GM19099 (cell line): Measurements from ENCODE around the gene BEX1.

ENCODE experiments used
- POLR2A ChIP-seq: IDR thresholded peaks from 3 replicates; pipeline ENCODE4 v1.6.1; 2011; ENCODE audit warnings: low read depth; ENCODE audit not compliant: insufficient read length; ENCODE audit errors: extremely low read depth

The BEX1 gene

GRCh38 chrX:103063918-103064434 is at the start of gene BEX1:
BEX1 (minus strand) TSS chrX:103064171; CDS start chrX:103063274, 897 bp downstream.
- no peak for TF ChIP-seq POLR2A

- TF ChIP-seq POLR2A: no peak
Observed at GRCh38 chrX:103107836-103108235, 43.9 kb upstream of the BEX1 start.

GRCh38 chrX:103101299-103102042 is 37.5 kb upstream of the BEX1 start:
- no peak for TF ChIP-seq POLR2A

GRCh38 chrX:103100484-103100883 is 36.5 kb upstream of the BEX1 start:
- TF ChIP-seq POLR2A: no peak

DNA sequence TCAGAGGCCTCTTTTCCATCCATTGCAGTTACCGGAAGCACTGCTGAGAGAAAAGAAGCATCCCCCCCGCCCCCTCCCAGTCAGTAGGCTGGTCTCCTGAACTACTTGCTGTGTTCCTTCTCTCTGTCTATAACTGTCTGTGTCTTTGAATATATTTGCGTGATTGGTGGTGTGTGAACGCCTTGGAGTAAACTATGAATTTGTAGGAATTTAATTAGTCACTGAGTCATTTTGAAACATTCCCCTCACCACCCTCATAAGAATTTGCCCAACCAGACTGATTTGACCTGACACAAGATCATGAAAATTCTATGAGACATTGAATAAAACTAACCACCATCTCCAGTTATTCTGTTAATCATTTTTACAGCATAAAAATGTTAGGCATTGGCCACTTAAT is 35.7 kb upstream of the BEX1 start:
- TF ChIP-seq POLR2A: no peak

- no peak for TF ChIP-seq POLR2A
Observed at GRCh38 chrX:103098488-103098887, 34.5 kb upstream of the BEX1 start.

DNA sequence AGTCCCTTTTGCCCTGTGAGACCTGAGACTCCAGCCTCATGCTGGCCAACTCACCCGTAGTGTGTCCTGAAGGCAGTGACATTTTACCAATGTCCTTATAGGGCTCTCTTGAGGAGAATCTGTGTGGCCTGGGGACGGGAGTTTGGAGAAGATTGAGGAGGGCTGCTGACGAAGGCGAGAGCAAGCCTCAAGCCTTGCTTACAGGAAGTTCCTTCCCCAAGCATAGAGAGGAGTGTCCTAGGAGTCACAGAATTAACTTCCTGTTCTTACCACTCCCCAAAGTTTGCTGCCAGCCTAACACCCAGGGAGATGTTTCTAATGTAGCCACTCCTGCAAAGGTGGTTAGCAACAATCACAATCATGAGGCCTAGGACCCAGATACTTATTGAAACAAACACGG is 29.0 kb upstream of the BEX1 start, which contains the start of gene NXF3:
TSS of gene NXF3 (minus strand) at position 202 of the 400 bp plus-strand sequence. CDS start at position 82, 120 bp downstream.
- no peak for TF ChIP-seq POLR2A

- TF ChIP-seq POLR2A: no peak
Observed at GRCh38 chrX:103081051-103081450, 17.1 kb upstream of the BEX1 start.

GRCh38 chrX:103073467-103073866 is 9.5 kb upstream of the BEX1 start:
- no peak for TF ChIP-seq POLR2A

- no peak for TF ChIP-seq POLR2A
Observed at GRCh38 chrX:103066606-103067005, 2.6 kb upstream of the BEX1 start.

DNA sequence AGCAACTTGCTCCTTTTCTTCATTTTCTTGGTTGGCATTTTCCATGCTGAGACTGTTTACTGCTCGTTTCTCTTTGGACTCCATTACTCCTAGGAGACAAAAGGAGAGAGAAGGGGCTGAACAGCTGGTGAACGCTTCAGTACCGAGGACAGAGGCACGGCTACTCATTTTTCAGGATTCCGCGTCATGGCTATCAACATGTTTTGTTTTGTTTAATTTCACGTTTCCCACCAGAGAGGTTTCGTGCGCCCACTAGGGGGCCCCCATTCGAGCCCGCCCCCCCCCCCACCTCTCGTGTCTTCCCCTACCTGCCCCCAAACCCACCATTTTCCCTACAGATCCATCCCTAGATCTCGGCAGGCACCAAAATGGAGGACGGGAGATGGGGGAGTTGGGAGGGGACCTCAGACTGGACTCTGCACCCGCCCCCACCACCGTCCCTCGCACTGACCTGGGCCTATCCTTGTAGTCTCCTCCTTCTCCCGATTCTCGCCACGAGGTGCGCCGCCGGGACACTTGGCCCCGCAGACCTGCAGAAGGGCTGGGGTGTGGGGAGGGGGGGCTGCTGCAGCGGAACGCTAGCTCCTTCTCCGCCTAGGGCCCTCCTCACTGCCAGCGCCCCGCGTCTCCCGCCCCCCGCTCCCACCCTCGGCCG is 653 bp downstream of the BEX1 start:
- TF ChIP-seq POLR2A: no peak

- no peak for TF ChIP-seq POLR2A
Observed at GRCh38 chrX:103061486-103061885, 2.5 kb downstream of the BEX1 start.

GRCh38 chrX:103056902-103057301 is 7.1 kb downstream of the BEX1 start:
- TF ChIP-seq POLR2A: no peak

DNA sequence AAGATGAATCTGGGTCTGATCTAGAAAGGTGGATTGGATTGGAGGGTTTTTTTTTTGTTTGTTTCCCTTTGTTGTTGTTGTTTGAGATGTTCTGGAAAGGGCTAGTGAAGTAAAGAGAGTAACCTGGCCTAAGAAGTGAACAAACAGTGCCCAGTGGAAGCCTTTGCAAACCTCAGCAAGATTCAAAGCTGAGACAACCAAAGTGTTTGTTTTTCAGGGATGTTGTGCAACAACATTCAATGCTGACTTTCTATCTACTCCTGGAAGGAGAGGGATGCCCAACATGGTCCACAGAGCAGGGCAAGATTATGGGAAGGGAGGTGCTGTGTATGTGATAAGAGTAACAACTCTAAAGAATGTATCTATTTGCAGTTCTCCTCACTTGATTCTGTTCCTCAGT is 11.3 kb downstream of the BEX1 start:
- TF ChIP-seq POLR2A: no peak

- TF ChIP-seq POLR2A: no peak
Observed at GRCh38 chrX:103051260-103051789, 12.6 kb downstream of the BEX1 start.

DNA sequence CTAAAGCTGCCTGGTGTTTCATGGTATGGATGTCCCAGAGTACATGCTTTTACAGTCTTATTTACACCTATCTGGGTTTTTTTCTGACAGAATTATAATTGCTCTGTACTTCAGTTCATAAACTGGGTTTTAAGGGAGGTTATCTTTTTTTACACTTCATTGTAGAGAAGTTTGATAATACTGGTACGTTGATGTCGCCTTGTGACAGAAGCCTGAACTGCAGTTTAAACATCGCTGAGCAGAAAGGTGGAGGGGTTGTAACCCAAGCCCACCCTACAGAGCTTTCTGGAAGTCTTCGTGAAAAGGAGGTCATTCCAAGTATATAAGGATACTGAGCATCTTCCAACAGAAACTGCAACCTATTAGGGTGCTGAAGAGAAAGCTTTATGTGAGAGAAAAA is 46.4 kb downstream of the BEX1 start:
- no peak for TF ChIP-seq POLR2A
